IPS DF 19.7 (cell line): ENCODE results near the gene TMUB2.

Experiments
- DNase-seq: peaks from one replicate; pipeline ENCODE4 v3.0.0-alpha.2; 2013; ENCODE audit warnings: low read depth, low spot score

TMUB2 gene

DNA sequence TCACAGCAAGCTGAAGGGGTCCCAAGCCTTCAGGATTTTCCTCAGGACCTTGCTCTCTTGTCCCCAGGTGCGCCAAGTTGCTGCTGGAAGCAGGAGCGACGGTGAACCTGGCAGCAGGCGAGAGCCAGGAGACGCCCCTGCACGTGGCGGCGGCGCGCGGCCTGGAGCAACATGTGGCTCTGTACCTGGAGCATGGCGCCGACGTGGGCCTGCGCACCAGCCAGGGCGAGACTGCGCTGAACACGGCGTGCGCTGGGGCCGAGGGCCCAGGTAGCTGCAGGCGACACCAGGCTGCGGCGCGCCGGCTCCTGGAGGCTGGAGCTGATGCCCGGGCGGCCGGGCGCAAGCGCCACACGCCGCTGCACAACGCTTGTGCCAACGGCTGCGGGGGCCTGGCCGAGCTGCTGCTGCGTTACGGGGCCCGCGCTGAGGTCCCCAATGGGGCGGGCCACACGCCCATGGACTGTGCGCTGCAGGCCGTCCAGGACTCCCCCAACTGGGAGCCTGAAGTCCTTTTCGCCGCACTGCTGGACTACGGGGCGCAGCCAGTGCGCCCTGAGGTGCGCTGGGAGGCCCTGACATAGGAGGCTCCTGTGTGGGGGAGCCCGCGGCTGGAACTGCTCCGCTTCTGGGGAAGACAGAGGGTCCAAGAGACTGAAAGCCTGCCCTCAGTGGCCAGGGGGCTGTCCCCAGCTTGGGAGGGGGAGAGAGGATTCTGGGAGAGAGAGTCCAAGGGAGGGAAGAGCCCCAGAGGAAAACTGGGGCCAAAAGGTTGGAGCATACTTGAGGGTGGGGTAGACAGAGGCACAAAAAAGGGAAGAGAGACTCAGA lies 9.9 kb upstream of the TMUB2 start:
- DNase-seq, result no peak

DNA sequence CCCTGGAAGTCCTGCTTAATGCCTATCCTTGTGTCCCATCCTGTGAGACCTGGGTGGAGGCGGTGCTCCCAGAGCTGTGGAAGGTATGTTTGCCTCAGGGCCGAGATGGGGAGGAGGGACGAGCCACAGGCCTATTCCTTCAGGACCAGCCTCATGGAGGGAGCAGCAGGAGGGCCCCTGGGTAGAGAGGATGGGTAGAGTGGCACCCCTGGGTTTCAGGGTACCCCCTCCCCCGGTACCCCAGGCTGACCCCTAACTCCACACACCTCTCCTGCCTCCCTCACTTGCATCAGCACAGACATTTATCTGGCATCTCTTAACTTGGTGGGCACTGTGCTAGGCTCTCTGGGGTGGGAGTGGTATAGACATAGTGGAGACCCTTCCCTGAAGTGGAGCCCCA lies 9.1 kb upstream of the TMUB2 start:
- DNase-seq, result no peak

DNA sequence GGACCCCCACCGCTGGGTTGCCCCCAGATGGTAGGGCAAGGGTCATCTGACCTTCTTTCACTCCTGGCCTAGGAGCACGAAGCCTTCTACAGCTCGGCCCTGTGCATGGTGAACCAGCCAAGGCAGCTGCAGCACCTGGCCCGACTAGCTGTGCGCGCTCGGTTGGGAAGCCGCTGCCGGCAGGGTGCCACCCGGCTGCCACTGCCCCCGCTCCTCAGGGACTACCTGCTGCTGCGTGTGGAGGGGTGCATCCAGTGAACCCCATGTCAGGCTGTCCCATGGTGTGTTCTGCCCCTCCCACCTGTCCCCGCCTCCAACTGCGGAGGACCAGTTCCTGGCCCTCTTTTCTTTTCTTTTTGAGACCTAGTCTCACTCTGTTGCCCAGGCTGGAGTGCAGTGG lies 8.6 kb upstream of the TMUB2 start:
- DNase-seq, result no peak

DNA sequence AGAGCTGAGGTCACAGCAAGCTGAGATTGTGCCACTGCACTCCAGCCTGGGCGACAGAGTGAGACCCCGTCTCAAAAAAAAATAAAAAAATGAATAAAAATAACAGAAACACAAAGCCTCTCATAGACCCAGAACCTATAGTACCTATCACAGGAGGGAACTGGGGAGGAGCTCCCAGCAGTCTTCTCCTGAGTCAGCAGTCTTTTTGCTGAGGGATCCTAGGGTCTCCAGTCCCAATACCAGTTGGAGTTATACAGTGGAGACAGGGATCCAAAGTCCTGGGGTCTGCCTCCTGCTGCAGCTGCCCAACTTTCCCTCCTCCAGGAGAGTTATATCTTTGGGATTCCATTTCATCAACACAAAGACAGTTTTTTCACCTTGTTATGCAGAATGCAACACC lies 3.7 kb upstream of the TMUB2 start:
- no peak for DNase-seq

DNA sequence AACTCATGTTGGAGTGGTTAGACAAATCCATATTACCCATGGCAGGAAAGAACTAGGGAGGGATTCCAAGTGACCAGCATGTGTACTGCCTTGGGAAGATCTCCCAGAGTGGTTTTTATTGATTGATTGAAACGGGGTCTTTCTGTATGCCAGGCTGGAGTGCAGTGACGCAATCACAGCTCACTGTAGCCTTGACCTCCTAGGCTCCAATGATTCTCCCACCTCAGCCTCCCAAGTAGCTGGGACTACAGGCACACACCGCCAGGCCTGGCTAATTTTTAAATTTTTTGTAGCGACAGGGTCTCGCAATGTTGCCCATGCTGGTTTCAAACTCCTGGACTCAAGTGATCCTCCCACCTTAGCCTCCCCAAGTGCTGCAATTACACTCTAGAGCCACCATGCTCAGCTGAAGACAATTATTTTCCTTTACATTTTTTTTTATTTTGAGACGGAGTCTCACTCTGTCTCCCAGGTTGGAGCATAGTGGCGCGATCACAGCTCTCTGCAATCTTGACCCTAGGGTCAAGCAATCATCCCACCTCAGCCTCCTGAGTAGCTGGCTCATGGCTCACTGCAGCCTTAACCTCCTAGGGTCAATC lies 2.5 kb upstream of the TMUB2 start:
- DNase-seq, result no peak

DNA sequence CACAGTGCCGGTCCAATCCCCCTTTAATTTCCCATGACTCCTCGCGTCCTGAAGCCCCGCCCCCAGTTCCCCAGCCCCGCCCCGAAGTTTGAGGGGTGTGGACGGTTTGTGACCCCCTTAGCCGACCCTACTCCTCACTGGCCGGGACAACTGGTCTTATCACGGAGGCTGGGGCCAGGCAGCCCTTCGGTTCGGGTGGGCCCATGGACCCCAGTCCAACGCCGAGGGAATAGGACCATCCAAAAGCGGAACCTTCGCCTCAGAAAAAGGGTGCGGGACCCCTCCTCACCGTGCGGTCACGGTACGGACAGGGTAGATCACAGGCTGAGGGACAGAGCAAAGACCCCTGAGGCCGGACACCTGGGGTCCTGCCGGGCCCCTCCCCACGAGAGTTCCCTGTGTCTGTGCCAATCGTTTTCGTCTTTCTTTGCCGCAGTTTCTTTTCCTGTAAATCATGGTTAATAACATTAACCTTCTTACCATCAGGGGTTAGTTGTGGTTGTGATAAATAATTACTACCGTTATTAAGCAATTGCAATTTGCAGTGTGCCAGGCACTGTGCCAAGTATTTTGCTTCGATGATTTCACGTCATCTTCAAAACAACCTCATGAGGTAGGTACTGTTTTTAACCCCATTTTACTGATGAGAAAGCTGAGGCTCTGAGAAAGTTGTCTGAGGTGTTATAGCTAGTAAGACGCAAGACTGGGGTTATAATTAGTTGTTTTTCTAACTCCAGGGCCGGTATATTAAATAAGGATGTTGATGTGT lies 543 bp downstream of the TMUB2 start:
- no peak for DNase-seq

DNA sequence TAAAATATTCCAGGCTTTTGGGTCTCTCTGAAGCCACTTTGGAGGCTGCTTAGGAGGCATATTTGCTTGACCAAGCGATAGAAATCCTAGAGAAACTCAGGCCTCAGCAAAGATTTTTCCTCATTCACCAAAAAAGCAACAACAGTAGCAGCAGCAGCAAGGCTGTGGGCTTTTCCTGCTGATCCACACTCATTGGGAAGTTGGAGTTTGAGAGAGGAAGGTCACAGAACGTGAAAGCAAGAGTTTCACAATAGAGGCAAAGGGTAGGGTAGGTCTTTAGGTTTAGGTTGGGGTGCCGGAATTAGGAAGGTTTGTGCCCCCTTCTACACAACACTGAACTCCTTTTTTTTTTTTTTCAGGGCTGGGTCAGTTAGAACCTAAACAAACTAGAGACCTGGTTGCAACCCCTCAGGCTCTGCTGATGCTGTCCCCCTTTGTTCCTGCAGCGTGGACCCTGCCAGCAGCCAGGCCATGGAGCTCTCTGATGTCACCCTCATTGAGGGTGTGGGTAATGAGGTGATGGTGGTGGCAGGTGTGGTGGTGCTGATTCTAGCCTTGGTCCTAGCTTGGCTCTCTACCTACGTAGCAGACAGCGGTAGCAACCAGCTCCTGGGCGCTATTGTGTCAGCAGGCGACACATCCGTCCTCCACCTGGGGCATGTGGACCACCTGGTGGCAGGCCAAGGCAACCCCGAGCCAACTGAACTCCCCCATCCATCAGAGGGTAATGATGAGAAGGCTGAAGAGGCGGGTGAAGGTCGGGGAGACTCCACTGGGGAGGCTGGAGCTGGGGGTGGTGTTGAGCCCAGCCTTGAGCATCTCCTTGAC lies 2.0 kb downstream of the TMUB2 start:
- DNase-seq, result no peak

DNA sequence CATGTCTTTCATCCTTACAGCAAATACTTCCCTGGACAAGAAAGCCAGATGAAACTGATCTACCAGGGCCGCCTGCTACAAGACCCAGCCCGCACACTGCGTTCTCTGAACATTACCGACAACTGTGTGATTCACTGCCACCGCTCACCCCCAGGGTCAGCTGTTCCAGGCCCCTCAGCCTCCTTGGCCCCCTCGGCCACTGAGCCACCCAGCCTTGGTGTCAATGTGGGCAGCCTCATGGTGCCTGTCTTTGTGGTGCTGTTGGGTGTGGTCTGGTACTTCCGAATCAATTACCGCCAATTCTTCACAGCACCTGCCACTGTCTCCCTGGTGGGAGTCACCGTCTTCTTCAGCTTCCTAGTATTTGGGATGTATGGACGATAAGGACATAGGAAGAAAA lies 3.7 kb downstream of the TMUB2 start:
- no peak for DNase-seq

DNA sequence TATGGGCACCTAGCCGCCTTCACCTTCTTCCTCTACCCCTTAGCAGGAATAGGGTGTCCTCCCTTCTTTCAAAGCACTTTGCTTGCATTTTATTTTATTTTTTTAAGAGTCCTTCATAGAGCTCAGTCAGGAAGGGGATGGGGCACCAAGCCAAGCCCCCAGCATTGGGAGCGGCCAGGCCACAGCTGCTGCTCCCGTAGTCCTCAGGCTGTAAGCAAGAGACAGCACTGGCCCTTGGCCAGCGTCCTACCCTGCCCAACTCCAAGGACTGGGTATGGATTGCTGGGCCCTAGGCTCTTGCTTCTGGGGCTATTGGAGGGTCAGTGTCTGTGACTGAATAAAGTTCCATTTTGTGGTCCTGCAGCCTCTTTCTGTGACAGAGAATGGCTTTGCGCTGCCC lies 4.6 kb downstream of the TMUB2 start:
- DNase-seq, result no peak

DNA sequence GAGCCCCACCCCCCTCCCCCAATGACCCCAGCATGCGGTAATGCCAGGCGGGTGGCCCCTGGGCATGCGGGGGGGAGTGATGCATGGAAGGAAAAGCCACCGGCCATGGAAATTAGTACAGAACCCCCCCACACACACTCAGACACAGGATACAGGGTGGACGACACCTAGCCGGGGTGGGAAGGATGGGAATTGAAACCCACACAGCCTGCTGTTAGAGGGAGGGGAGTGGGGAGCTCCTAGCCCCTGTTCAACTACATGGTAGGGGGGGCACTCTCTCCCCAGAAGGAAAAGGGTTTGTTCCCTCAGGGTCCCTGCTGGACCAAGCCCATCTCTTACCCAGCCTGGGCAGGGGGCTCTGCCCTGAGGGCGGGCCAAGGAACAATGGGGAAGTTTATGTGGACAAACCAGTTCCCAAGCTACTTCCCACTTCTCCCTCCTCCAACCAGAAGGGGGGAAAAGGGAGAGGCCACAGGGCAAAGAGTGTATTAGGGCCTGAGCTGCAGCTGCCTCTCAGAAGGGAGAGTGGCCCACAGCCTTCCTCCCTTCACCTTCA lies 5.2 kb downstream of the TMUB2 start:
- no peak for DNase-seq

DNA sequence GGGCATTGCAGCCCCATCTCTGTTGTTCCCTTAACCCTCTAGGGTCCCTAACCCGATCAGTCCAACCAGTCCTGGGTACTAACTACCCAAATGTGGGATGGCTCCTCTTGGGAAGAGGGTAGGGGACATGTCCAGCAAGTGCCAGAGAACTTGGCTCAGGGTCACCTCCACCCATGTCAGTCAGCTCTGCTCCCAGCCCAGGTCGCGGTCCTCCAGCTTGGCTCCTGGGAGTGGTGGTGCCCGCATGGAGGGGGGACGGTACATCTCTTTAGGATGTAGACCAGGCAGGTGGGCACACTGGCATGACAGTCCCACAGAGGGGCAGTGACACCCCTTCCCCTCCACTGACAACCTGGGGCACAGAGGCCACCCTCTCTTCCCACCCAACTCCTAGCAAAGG lies 6.0 kb downstream of the TMUB2 start:
- no peak for DNase-seq

DNA sequence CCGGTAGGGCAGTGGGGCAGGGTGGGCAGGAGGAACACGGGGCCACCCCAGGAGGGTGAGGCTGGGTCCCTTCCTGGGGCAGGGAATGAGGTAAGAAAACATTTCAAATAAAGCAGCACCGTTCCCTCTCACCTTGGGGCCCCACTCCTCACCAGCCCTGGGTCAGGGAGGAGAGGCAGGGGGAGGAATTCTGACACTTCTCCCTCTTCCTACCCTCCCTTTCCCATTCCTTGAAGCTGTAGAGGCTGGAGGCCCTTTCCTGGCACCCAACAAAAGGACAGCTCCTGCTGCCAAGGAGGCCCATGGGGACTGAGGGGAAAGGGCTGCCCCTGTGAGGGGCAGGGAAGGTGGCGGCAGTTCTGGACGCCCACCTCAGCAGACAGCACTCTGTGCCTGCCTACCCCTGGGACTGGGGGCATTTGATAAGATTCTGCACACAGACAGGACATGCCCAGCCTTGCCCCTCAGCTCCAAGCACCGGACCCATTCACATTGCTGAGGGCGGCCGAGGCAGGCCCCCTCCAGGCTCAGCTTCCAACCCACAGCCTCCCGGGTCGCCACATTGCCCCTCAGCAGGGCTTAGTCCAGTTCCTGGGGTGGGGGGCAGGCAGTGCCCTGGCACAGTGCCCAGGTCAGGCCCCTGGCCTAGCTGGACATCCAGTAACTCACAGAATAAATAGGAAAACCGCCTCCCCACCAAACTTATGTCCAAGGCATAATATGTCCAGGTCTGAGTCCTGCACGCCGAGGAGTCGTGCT lies 6.7 kb downstream of the TMUB2 start:
- no peak for DNase-seq

DNA sequence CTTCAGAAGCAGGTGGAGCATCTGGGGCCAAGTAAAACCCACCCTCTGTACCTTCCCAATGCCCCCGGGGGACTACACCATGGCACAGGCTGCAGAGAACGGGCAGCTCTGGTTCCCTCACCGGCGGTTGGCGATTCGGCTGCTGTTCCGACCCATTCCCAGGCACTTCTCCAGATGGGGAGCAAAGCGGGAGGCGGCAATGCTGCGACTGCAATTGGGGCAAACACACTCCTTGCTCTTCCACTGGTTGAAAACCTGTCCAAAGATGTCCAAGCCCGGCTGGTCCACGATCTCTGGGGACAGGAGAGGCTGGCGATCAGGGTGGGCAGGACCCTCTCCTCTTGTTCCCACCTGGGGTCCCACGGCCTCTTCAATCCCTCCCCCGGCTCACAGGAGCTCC lies 10.3 kb downstream of the TMUB2 start:
- DNase-seq, result no peak

DNA sequence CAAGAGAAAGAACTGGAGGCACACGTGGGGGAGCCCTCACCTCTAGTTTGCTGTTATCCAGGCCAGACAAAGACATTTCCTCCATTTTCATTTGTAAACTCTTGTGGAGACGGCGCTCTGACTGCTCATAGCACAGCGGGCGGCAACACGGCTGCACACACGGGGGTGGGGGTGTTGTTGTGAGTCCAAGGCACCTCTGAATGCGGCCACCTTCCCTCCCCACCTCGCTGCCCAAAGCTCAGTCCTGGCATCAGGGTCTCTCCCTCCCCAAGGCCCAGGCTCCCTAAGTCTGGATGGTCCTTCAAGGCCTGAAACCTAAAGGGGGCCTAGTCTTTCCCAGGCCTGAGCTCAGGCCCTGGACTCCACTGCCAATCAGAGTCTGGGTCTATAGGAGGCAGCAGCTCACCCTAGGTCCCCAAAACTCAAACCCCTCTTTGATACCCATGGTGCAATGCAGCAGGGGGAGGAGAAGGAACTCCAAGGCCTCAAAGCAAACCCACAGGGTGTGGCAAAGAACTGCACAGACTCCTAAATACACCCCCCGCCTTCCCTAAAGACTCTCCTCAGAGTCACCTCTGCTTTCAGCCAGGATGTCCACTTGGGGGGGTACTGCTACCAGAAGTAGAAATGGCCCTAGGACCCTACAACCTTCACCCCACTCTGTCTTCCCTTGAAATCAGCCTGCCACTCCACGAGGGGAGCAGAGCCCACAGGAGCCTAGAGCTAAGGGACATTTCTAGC lies 11.4 kb downstream of the TMUB2 start:
- no peak for DNase-seq

DNA sequence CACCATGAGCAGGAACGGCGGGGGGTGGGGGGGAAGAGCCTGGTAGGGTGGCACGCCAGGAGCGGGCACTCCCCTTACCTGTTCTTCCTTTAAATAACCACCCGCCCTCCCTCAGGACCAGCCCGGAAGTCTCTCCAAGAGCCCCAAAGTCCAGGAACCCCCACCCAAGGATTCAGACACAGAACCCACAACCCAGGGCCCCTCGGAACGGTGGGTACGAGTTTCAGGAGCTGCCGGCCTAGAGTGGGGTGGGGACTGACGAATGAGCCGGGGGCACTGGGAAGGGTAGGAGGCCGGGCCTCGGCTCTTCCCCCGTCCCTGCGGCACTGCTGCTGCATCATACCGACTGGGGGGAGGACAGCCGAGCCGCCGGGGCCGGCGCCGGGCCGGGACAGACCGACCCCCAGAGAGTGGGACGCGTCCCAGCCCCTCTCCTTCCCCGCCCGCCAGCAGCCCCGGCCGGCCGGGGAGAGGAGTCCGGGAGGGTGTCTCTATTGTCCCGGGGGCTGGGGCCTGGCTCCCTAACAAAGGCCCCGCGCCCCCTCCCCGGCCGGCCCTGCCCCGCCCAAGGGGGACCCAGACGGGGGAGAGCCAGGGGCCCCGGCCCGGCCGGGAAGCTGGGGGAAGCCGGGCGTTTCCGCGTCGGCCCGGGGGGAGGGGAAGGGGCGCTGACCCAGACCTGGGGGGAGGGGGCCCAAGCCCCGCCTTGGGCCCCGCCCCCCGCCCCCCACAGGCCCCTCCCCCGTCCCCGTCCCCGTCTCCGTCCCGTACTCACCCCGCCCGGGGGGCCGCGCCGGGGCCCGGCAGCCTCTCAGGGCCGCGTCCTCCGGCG lies 12.2 kb downstream of the TMUB2 start:
- no peak for DNase-seq

DNA sequence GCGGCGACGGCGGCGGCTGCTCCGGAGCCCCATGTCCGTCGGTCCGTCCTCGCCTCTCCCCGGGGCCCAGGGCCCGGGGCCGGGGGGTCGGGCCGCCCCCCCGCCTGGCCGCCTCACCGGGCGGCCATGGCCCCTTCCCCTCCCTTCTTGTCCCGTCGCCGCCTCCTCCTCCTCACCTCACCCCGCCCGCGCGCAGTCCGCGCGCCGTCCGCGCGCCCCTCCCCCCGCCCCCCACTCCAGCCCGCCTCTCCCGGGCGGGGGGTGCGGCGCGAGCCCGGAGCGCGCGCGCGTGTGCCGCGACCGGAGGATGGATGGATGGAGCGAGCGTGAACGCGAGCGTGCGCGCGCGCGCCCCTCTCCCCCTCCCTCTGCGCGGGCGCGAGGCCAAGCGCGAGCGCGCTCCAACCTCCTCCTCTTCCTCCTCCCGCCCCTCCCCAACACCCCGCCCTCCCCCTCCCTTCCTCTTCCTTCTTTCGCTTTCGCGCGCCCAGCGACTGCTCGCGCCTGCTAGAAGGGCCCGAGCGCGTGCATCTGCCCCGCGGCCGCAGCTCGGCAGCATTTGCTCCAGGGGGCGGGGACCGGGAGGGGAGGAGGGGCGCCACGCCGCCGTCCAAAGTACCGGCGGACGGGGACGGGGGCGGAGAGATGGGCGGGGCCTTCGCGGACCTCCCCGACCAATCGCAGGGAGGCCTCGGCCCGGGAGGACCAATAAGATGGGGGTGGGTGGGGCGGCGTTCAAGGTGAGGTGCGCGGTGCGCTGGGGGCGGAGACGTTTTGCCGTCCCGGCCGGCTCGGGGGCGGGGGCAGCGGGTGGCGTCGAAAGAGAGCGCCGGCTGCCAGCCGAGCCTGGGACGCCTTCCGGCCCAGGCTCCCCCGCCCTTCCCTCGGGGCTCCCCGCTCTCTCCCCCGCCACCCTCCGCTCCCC lies 13.0 kb downstream of the TMUB2 start, which contains the start of gene ATXN7L3:
TSS of gene ATXN7L3 (minus strand) at position 332 of the 925 bp plus-strand sequence. CDS start 1,814 bp downstream, outside the sequence.
- no peak for DNase-seq

DNA sequence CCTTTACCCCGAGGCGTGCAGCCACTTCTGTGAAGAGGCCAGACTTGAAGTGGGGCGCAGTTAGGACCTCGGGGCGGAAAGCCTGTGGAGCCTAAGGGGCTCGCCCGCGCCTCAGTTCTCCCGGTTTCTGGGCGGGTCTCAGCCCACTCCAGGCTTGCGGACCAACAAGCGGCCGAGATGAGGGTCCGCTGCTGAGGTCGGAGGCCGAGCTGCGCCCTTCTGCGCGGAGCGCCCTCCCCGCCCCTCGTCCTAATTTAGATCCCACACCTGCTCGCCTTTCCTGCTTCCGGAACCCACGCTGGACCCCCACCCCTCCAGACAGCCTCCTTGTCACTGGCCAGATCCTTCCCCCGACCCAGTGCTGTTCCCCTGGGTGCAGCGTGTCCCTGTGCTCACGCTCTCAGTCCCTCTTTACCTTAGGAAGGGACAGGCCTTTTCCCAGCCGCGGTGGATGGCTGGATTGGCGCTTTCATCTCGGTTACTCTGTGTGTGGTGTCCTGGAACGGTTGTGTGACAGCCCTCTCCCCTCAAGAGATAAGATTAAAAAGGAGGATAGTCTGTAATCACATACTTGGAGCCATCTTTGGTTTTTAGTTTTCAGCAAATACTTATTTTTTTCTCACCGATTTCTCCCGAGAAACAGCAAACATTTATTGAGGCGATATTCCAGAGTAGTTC lies 13.8 kb downstream of the TMUB2 start:
- DNase-seq, result no peak
